ENCODE results near the gene USP15. TPM values are rescaled to one million over a fixed set of nuclear protein-coding genes. Genes with fewer than 3 reads are reported as not detected.

USP15 gene
- polyA plus RNA-seq, 12 donors, result 31.7 to 48.2 (median 41.7) TPM; not detected in 1

GRCh38 chr12:62279058-62279457 lies 18.9 kb downstream of the USP15 start:
- DNase-seq, result no peak

- DNase-seq, result no peak
Measured at GRCh38 chr12:62279961-62280360, 19.8 kb downstream of the USP15 start.

- DNase-seq, result no peak
Measured at GRCh38 chr12:62282057-62282774, 22.0 kb downstream of the USP15 start.

- no peak for DNase-seq
Measured at GRCh38 chr12:62284749-62285148, 24.5 kb downstream of the USP15 start.

GRCh38 chr12:62285284-62285683 lies 25.1 kb downstream of the USP15 start:
- no peak for DNase-seq

GRCh38 chr12:62288328-62288727 lies 28.1 kb downstream of the USP15 start:
- DNase-seq, result no peak

GRCh38 chr12:62290846-62291245 lies 30.6 kb downstream of the USP15 start:
- DNase-seq, result no peak

- DNase-seq, result no peak
Measured at GRCh38 chr12:62291864-62292760, 31.9 kb downstream of the USP15 start.

- DNase-seq, result no peak
Measured at GRCh38 chr12:62292761-62293344, 32.6 kb downstream of the USP15 start.

- DNase-seq, result no peak
Measured at GRCh38 chr12:62294378-62294777, 34.2 kb downstream of the USP15 start.

- no peak for DNase-seq
Measured at GRCh38 chr12:62296001-62296400, 35.8 kb downstream of the USP15 start.

- no peak for DNase-seq
Measured at GRCh38 chr12:62297321-62297720, 37.1 kb downstream of the USP15 start.

- DNase-seq, result no peak
Measured at GRCh38 chr12:62299617-62300016, 39.4 kb downstream of the USP15 start.

- DNase-seq, result no peak
Measured at GRCh38 chr12:62301080-62301798, 41.0 kb downstream of the USP15 start.

- DNase-seq, result no peak
Measured at GRCh38 chr12:62301799-62302133, 41.6 kb downstream of the USP15 start.

GRCh38 chr12:62304560-62304959 lies 44.4 kb downstream of the USP15 start:
- DNase-seq, result no peak

GRCh38 chr12:62305778-62306177 lies 45.6 kb downstream of the USP15 start:
- DNase-seq, result no peak

- no peak for DNase-seq
Measured at GRCh38 chr12:62306569-62307530, 46.6 kb downstream of the USP15 start.

GRCh38 chr12:62308201-62308600 lies 48.0 kb downstream of the USP15 start:
- DNase-seq, result no peak

GRCh38 chr12:62313727-62314380 lies 53.6 kb downstream of the USP15 start:
- no peak for DNase-seq

Data from muscle of arm (tissue), 12 donors.